ENCODE measurements around the gene LANCL2.

LANCL2 gene

DNA sequence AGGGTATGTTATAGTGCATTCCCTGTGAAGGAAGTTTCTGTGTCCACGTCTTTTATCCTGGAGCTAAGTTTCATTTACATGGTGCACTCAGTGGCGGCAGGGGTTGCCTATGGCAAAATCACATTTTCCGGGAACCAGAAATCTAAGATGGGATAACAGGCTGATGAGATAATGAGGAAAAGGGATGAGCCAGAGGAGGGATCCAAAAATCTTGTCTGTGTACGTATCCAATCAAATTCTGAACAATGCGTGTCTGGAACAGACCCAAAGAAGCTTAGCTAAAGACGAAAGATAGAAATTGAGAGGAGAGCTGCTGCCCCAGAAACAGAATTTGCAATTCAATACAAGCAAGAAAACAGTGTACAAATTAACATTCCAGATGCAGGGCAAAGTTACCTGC is 16.1 kb downstream of the LANCL2 start:
- no peak for DNase-seq (ENCODE audit: low spot score)
- in situ Hi-C loops (cut with MboI; ENCODE audit: low sequenced_read_pairs, unreplicated experiment), result no loop called here
- TF ChIP-seq, protein P1, sequence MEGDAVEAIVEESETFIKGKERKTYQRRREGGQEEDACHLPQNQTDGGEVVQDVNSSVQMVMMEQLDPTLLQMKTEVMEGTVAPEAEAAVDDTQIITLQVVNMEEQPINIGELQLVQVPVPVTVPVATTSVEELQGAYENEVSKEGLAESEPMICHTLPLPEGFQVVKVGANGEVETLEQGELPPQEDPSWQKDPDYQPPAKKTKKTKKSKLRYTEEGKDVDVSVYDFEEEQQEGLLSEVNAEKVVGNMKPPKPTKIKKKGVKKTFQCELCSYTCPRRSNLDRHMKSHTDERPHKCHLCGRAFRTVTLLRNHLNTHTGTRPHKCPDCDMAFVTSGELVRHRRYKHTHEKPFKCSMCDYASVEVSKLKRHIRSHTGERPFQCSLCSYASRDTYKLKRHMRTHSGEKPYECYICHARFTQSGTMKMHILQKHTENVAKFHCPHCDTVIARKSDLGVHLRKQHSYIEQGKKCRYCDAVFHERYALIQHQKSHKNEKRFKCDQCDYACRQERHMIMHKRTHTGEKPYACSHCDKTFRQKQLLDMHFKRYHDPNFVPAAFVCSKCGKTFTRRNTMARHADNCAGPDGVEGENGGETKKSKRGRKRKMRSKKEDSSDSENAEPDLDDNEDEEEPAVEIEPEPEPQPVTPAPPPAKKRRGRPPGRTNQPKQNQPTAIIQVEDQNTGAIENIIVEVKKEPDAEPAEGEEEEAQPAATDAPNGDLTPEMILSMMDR (IDR thresholded peaks at IDR 0.05; ENCODE audit: borderline replicate concordance, control extremely low read depth, extremely low read depth, insufficient read depth, missing control alignments), result no peak

DNA sequence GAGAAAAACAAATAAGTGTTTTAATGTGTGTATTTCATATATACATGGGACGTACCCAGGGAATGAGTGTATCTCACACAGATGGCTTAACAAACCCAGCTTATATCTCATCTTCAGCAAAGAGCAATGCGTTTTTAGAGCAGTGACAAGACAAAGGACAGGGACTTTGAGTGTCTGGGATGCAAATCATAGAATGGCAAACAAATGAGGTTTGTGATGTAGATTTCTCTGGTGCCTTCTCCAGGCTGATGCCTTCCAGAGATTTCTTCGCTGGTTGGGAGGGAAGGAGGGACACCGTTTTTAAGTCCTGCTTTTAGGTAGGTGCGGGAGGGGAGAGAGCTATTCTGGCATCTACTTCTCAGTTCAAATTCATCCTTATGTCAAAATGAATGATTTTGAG is 16.6 kb downstream of the LANCL2 start:
- TF ChIP-seq, protein P1 (IDR thresholded peaks at IDR 0.05; ENCODE audit: borderline replicate concordance, control extremely low read depth, extremely low read depth, insufficient read depth, missing control alignments), result no peak
- in situ Hi-C loops (cut with MboI; ENCODE audit: low sequenced_read_pairs, unreplicated experiment), result no loop called here

DNA sequence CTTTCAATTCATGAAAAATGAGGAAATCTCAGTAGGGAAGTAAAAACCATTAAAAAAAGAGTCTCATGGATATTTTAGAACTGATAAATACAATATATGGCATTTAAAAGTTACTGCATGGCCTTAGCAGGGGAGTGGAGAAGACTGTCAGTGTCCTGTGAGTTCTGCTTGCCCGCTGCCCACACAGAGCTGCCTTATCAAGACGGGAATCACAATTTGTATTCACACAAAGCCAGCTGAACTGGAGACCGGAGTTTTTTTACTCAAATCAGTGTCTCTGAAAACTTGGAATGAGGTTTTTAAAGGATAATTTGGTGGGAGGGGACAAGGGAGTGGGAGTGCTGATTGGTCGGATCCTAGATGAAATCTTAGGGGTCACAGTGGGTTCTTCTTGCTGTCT is 17.1 kb downstream of the LANCL2 start:
- TF ChIP-seq, protein P1 (IDR thresholded peaks at IDR 0.05; ENCODE audit: borderline replicate concordance, control extremely low read depth, extremely low read depth, insufficient read depth, missing control alignments), result no peak
- in situ Hi-C loops (cut with MboI; ENCODE audit: low sequenced_read_pairs, unreplicated experiment), result no loop called here
- no peak for DNase-seq (ENCODE audit: low spot score)

More for the DNA sequence above, 16.6 kb downstream of the LANCL2 start:
- no peak for DNase-seq (ENCODE audit: low spot score)

DNA sequence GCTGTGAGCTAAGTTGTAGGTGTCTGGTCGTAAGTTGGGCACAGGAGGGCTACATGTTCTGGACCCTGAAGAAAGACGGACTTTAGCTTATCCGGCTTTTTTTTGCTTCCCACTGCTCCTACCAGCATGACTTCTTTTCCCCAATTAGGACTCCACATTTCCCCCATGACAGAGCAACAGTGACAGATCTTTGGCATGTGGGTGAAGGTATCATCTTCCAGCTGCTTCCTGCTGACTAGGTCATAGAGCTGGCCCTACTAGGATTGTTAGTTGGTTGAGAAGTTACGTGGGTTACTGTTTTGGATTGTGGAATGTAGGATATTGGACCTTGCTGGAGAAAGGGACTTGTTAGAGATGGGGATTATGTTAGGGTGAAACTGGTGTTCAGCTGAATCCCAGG is 21.4 kb downstream of the LANCL2 start:
- no peak for DNase-seq (ENCODE audit: low spot score)
- TF ChIP-seq, protein P1 (IDR thresholded peaks at IDR 0.05; ENCODE audit: borderline replicate concordance, control extremely low read depth, extremely low read depth, insufficient read depth, missing control alignments), result no peak
- in situ Hi-C loops (cut with MboI; ENCODE audit: low sequenced_read_pairs, unreplicated experiment), result no loop called here

DNA sequence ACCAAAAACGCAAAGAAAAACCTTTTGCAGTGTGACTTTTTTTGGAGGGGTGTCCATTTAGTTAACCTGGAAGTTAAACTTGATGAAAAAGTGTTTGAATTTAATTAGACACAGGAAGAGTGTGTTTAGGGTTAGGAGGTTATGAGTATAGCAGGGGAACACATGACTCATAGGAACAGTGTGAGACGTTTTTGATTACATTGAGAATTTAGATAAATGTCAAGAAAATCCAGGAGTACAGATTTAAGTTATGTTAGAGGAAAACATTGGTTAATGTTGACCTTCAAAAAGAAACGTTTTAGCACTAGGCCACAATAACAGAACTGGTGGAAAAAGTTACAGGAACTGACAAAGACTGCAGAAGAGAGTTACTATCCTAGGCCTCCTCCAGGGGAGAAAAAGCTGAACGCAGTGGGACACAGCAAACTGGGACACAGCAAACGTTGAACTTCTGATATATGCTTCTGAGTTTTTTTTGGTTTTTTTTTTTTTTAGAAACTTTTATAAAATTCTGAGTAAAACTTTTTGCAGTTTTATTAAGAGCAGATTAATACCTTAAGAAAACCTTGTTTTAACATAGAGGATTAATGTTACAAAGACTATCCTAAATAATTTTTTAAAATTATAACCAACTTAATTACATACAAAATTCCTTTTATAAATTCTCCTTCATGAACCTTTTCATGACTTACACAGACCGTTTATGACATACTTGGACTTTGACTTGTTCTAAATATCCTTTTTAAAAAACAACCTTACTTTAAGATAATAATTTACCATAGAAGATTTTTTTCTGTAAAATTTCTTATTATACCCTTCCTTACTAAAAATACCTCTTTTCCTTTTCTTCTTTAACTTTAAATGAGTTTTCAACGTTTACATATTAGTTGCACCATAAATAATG is 22.2 kb downstream of the LANCL2 start:
- in situ Hi-C loops (cut with MboI; ENCODE audit: low sequenced_read_pairs, unreplicated experiment), result no loop called here
- TF ChIP-seq, protein P1 (IDR thresholded peaks at IDR 0.05; ENCODE audit: borderline replicate concordance, control extremely low read depth, extremely low read depth, insufficient read depth, missing control alignments), result no peak
- no peak for DNase-seq (ENCODE audit: low spot score)

DNA sequence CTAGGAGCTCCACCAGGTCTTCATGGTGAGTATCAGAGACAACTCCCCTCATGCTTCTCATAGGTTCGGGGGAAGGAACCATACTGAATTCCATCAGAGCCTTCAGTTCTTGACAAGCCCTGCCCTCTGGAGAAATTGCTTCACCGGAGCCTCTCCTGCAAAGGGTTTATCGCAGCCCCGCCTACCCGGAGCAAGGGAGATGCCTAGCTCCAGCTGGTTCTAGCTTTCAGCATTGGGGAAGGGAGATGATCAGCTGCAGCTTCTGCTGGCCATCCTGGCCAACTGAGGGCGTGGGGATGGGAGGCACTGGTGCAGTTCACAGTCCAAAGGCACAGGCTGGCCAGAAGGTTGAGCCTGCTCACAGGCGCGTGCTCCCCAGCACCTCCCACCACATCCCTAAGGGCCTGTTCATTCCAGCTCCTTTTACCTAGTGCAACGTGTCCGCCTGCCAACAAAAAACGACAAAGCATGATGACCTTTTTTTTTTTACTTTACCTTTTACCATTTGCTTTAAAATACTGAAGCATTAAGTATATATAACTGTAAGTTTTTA is 31.2 kb downstream of the LANCL2 start:
- DNase-seq (ENCODE audit: low spot score), result no peak
- TF ChIP-seq, protein P1 (IDR thresholded peaks at IDR 0.05; ENCODE audit: borderline replicate concordance, control extremely low read depth, extremely low read depth, insufficient read depth, missing control alignments), result no peak
- in situ Hi-C loops (cut with MboI; ENCODE audit: low sequenced_read_pairs, unreplicated experiment), result no loop called here

All from GM13976 (cell line).